ENCODE measurements around the gene TYSND1. TPM values are rescaled to one million over a fixed set of nuclear protein-coding genes. Genes with fewer than 3 reads are reported as not detected.

Gene TYSND1
- total RNA-seq, 4 donors from 2014 or later: 16.7 to 32.4 (median 21.9) TPM

DNA sequence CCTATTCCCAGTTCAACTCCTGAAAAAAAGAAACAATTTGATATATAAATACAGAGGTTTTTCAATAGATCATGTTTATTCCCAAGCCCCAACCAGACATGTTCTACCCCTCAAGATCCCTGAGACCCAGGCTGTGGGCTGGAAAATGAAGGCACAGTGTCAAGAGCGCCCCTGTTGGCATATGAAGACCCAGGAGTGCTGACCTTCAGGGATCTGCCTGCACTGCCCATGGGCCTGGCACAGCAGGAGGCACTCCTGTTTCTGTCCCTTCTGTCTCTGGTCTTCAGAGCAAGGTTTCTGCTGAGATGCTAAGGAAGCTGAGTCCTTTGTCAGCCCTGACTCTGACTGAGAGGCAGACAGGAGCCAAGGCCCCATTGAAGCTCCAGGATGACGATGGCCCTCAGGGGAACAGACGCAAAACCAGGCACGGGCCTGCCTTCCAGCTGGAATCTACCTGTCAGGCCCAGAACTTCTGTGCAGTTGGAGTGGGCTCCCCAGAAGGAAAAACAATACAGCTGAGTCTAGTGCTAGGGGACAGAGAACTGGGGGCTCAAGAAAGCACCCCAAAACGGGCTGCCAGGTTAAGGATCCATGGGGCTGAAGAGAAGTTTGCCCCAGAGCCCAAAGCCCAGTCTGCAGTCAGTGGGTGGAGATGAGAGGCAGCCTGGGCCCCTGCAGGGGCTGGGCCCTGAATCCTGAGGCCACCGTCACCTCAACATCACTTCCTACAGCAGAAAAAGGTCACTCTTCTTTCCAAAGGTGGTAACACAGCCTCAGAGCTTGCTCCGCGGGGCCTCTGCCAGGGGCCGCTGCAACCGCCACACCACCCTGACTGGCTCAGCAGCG lies 7.1 kb downstream of the TYSND1 start:
- no peak for TF ChIP-seq POLR2A (IDR thresholded peaks at IDR 0.05)
- TF ChIP-seq, protein P1, sequence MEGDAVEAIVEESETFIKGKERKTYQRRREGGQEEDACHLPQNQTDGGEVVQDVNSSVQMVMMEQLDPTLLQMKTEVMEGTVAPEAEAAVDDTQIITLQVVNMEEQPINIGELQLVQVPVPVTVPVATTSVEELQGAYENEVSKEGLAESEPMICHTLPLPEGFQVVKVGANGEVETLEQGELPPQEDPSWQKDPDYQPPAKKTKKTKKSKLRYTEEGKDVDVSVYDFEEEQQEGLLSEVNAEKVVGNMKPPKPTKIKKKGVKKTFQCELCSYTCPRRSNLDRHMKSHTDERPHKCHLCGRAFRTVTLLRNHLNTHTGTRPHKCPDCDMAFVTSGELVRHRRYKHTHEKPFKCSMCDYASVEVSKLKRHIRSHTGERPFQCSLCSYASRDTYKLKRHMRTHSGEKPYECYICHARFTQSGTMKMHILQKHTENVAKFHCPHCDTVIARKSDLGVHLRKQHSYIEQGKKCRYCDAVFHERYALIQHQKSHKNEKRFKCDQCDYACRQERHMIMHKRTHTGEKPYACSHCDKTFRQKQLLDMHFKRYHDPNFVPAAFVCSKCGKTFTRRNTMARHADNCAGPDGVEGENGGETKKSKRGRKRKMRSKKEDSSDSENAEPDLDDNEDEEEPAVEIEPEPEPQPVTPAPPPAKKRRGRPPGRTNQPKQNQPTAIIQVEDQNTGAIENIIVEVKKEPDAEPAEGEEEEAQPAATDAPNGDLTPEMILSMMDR (IDR thresholded peaks at IDR 0.05): no peak
- Histone ChIP-seq H3K9me3 (no peaks in the 10 kb centered on the region), H3K4me3 (no peak overlapping the region), H3K4me1 (peaks cover 16 to 63% (median 16%) of the 10 kb centered on the region in 3 donors), H3K27ac (peak overlapping the region in 3 of 4 donors; percentile 77 to 92 (median 85)), H3K27me3 (no peaks in the 10 kb centered on the region), H3K36me3 (peaks cover 0 to 37% (median 0%) of the 10 kb centered on the region in 3 donors)
- DNase-seq: no peak
- intact Hi-C loops (cut with DNase I): no loop called here
- 87 to 100% methylated on average over 2 to 3 of the region's 11 CpGs for WGBS, 2 donors

DNA sequence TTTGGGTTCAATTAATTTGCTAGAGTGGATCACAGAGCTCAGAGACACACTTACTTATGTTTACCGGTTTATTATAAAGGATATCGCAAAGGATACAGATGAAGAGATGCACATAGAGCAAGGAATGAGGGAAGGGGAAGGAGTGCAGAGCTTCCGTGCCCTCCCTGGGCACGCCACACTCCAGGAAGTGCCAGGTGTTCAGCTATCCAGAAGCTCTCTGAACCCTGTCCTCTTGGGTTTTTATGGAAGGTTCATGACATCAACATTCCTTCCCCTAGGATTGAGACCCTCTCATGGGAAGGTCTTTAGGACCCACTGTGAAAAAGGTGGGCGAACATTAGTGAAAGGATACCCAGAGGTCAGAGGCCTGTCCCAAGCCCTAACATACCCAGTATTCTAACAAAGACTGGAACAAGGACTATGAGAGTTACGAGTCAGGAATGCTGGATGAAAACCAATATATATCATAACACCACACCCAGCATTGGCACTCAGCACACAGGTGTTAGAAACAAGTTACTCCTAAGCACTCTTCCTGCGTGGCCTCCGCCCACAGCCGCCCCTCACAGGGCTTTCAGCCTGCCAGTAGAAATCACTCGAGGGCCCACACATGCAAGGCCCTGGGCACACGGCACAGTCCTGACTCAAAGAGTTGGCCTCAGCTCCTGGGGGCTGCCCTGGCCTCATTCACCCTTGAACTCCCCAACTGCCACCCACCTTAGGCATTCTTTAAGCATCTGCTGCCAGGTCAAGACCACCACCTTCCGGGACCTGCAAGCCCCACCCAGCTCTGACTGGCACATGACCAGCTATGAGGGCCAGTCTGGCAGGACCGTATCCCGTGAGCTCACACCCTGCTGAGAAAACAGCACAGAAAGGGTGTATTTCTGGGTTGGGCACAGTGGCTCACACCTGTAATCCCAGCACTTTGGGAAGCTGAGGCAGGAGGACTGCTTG lies 8.3 kb downstream of the TYSND1 start:
- 60 to 87% methylated on average over 8 to 11 of the region's 14 CpGs for WGBS, 2 donors
- Histone ChIP-seq H3K4me3 (no peak overlapping the region), H3K9me3 (no peaks in the 10 kb centered on the region), H3K27ac (peak overlapping the region; percentile 77 to 92 (median 83)), H3K27me3 (no peaks in the 10 kb centered on the region), H3K4me1 (peaks cover 13 to 55% (median 18%) of the 10 kb centered on the region in 3 donors), H3K36me3 (peaks cover 0 to 37% (median 0%) of the 10 kb centered on the region in 3 donors)
- no peak for TF ChIP-seq POLR2A (IDR thresholded peaks at IDR 0.05)
- TF ChIP-seq, protein P1 (IDR thresholded peaks at IDR 0.05): no peak
- intact Hi-C loops (cut with DNase I): no loop called here
- DNase-seq: no peak

DNA sequence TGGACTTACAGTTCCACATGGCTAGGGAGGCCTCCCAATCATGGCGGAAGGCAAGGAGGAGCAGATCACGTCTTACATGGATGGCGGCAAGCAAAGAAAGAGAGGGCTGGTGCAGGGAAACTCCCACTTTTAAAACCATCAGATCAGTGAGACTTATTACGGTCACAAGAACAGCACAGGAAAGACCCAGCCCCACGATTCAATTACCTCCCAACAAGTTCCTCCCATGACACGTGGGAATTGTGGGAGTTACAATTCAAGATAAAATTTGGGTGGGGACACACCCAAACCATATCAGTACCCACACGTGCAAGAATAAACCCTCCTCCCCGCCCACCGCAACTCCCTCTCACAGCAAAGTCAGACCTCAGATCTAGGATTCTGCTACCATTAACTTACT lies 9.4 kb downstream of the TYSND1 start:
- TF ChIP-seq POLR2A (IDR thresholded peaks at IDR 0.05): no peak
- TF ChIP-seq, protein P1 (IDR thresholded peaks at IDR 0.05): no peak
- Histone ChIP-seq H3K4me3 (no peak overlapping the region), H3K27me3 (no peaks in the 10 kb centered on the region), H3K36me3 (peaks cover 0 to 27% (median 0%) of the 10 kb centered on the region in 3 donors), H3K9me3 (no peaks in the 10 kb centered on the region), H3K4me1 (peaks cover 18 to 54% (median 26%) of the 10 kb centered on the region in 3 donors), H3K27ac (peak overlapping the region in 3 of 4 donors; percentile 77 to 92 (median 85))
- intact Hi-C loops (cut with DNase I): no loop called here
- 86 to 88% methylated on average over 9 of the region's 9 CpGs for WGBS, 2 donors
- no peak for DNase-seq

DNA sequence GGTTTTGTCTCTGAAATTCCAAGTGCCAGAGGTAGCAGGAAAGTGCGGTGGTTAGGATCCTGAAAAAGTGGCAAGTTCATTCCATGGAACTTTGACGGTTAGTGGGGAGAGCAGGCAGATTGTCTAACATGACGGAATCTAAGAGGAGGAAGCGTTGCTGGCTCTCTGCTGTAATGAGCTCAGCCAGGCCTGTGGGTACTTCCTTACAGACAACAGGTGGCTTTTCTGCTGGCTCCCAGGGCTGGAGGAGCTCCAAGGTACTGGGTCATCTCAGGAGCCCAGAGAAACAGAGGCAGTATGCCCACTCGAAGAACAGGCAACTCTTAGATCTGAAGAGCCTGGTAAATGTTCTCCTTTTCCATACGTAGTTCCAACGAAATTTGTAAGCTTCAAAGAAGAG lies 10.8 kb downstream of the TYSND1 start:
- H3K27me3 ChIP-seq: no peaks in the 10 kb centered on the region
- no peak for DNase-seq
- peaks cover 0 to 19% (median 0%) of the 10 kb centered on the region in 3 donors for H3K36me3 ChIP-seq
- TF ChIP-seq POLR2A (IDR thresholded peaks at IDR 0.05): no peak
- H3K4me1 ChIP-seq: peaks cover 22 to 69% (median 34%) of the 10 kb centered on the region in 3 donors
- H3K4me3 ChIP-seq: no peak overlapping the region
- intact Hi-C loops (cut with DNase I): no loop called here
- no peak overlapping the region for H3K27ac ChIP-seq
- 74 to 81% methylated on average over 6 to 7 of the region's 7 CpGs for WGBS, 2 donors
- H3K9me3 ChIP-seq: no peaks in the 10 kb centered on the region

DNA sequence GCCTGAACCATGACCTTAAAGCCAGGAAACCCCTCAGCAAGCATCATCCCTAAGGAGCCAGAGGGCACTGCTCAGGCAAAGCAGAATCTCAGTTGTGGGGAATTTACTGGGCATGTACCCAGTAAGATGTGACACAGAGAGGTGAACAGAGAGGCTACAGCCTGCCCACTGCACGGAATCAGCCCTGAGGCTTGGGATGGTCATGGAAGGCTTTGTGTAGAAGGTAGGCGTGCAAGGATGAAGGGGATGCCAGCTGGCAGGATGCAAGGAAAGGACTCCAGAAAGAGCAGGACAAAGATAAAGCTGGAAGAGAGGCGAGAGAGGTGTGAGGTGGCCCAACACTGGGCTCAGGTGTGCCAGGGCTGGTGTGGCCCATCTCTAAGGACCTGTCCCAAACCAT lies 11.5 kb downstream of the TYSND1 start:
- peaks cover 0 to 16% (median 0%) of the 10 kb centered on the region in 3 donors for H3K36me3 ChIP-seq
- WGBS, 2 donors: 42 to 53% methylated on average over 3 of the region's 3 CpGs
- H3K4me1 ChIP-seq: peaks cover 22 to 72% (median 34%) of the 10 kb centered on the region in 3 donors
- H3K4me3 ChIP-seq: no peak overlapping the region
- intact Hi-C loops (cut with DNase I): no loop called here
- no peaks in the 10 kb centered on the region for H3K27me3 ChIP-seq
- no peaks in the 10 kb centered on the region for H3K9me3 ChIP-seq
- DNase-seq: no peak
- no peak overlapping the region for H3K27ac ChIP-seq
- TF ChIP-seq POLR2A (IDR thresholded peaks at IDR 0.05): no peak
- TF ChIP-seq, protein P1 (IDR thresholded peaks at IDR 0.05): no peak

Data from esophagus squamous epithelium (tissue), 5 donors.